ENCODE results near the gene CHEK1.

The CHEK1 gene

GRCh38 chr11:125626288-125626950 lies 1.5 kb downstream of the CHEK1 start:
- no peak for DNase-seq

- DNase-seq = no peak
Measured at GRCh38 chr11:125627236-125627910, 2.4 kb downstream of the CHEK1 start.

- no peak for DNase-seq
Measured at GRCh38 chr11:125637840-125638239, 12.9 kb downstream of the CHEK1 start.

- DNase-seq = no peak
Measured at GRCh38 chr11:125638315-125638714, 13.4 kb downstream of the CHEK1 start.

- DNase-seq = no peak
Measured at GRCh38 chr11:125645871-125646270, 20.9 kb downstream of the CHEK1 start.

GRCh38 chr11:125649465-125650166 lies 24.7 kb downstream of the CHEK1 start:
- no peak for DNase-seq

GRCh38 chr11:125662689-125663088 lies 37.7 kb downstream of the CHEK1 start:
- no peak for DNase-seq

GRCh38 chr11:125663910-125664309 lies 38.9 kb downstream of the CHEK1 start:
- DNase-seq = no peak

GRCh38 chr11:125667151-125667550 lies 42.2 kb downstream of the CHEK1 start:
- DNase-seq = no peak

- no peak for DNase-seq
Measured at GRCh38 chr11:125670172-125670571, 45.2 kb downstream of the CHEK1 start.

GRCh38 chr11:125671561-125671960 lies 46.6 kb downstream of the CHEK1 start:
- no peak for DNase-seq

GRCh38 chr11:125674210-125674609 lies 49.2 kb downstream of the CHEK1 start:
- no peak for DNase-seq

- no peak for DNase-seq
Measured at GRCh38 chr11:125675196-125675595, 50.2 kb downstream of the CHEK1 start.

- no peak for DNase-seq
Measured at GRCh38 chr11:125679397-125679796, 54.4 kb downstream of the CHEK1 start.

GRCh38 chr11:125679837-125680236 lies 54.9 kb downstream of the CHEK1 start:
- no peak for DNase-seq

GRCh38 chr11:125680747-125681146 lies 55.8 kb downstream of the CHEK1 start, which contains the start of gene ACRV1:
Gene ACRV1 (minus strand): TSS chr11:125680847. CDS start chr11:125680780, 67 bp downstream.
- DNase-seq = no peak

- DNase-seq = no peak
Measured at GRCh38 chr11:125685228-125685627, 60.3 kb downstream of the CHEK1 start.

- no peak for DNase-seq
Measured at GRCh38 chr11:125688066-125688465, 63.1 kb downstream of the CHEK1 start.

- DNase-seq = no peak
Measured at GRCh38 chr11:125688632-125689031, 63.7 kb downstream of the CHEK1 start.

- DNase-seq = no peak
Measured at GRCh38 chr11:125689274-125689859, 64.4 kb downstream of the CHEK1 start.

- no peak for DNase-seq
Measured at GRCh38 chr11:125690006-125690405, 65.0 kb downstream of the CHEK1 start.

GRCh38 chr11:125692887-125693286 lies 67.9 kb downstream of the CHEK1 start:
- no peak for DNase-seq

GRCh38 chr11:125694951-125695350 lies 70.0 kb downstream of the CHEK1 start:
- DNase-seq = no peak

Measured in stimulated activated CD4-positive, alpha-beta T cell treated with anti-CD3 and anti-CD28 coated beads, Interleukin-15, amount 100 ng/mL, for 24 hours (primary cell).